Measurements from ENCODE around the gene SGSM2. TPM values are rescaled to one million over a fixed set of nuclear protein-coding genes. Genes with fewer than 3 reads are reported as not detected.
A peak's percentile ranks its signal among the peaks of the same experiment; 100 is the strongest.

Gene SGSM2
- total and polyA plus RNA-seq, 2 of the 13 experiments (the other 11 are each of a cell fraction or from before 2014, with no cell fraction given): 30.4 to 51.3 TPM

- TF ChIP-seq NR2F6 (IDR thresholded peaks at IDR 0.05) (no peak), NR2F6 (CRISPR knock-in tag; IDR thresholded peaks at IDR 0.05) (peak; percentile 50; the same call in 1 of the 2 replicates), ZFP82 (CRISPR knock-in tag; IDR thresholded peaks at IDR 0.05; ENCODE audit: borderline replicate concordance) (no peak), E2F1 (CRISPR knock-in tag; IDR thresholded peaks at IDR 0.05) (peak; percentile 90), ZNF703 (CRISPR knock-in tag; IDR thresholded peaks at IDR 0.05; ENCODE audit: borderline replicate concordance) (no peak; the same call in 1 of the 2 replicates), ZNF747 (CRISPR knock-in tag; IDR thresholded peaks at IDR 0.05; ENCODE audit: borderline replicate concordance) (no peak), ZNF761 (CRISPR knock-in tag; conservative IDR thresholded peaks at IDR 0.05) (peak; percentile 82), ETV6 (CRISPR knock-in tag; conservative IDR thresholded peaks at IDR 0.05) (0 out of 2 replicates have a peak, but pooled peaks have one; percentile 11), HCFC1 (IDR thresholded peaks at IDR 0.05; ENCODE audit: low read depth, low read length) (peak; percentile 68), BHLHE40 (IDR thresholded peaks at IDR 0.05; ENCODE audit: low read length) (peak; percentile 63), ZNF503 (CRISPR knock-in tag; IDR thresholded peaks at IDR 0.05) (no peak; the same call in 1 of the 2 replicates), GABPA (IDR thresholded peaks at IDR 0.05; ENCODE audit: low read depth, low read length) (peak; percentile 99), GABPA (CRISPR knock-in tag; IDR thresholded peaks at IDR 0.05; ENCODE audit: low read depth) (peak; percentile 99), ZFX (CRISPR knock-in tag; IDR thresholded peaks at IDR 0.05; ENCODE audit: low read depth) (peak; percentile 92), ELF3 (CRISPR knock-in tag; IDR thresholded peaks at IDR 0.05) (peak; percentile 73), GTF2F1 (IDR thresholded peaks at IDR 0.05; ENCODE audit: low read length) (no peak), ZBTB33 (CRISPR knock-in tag; IDR thresholded peaks at IDR 0.05) (0 out of 2 replicates have a peak, but pooled peaks have one; percentile 5), MTF2 (CRISPR knock-in tag; IDR thresholded peaks at IDR 0.05; ENCODE audit: borderline replicate concordance) (no peak)
- TF ChIP-seq, protein P1, sequence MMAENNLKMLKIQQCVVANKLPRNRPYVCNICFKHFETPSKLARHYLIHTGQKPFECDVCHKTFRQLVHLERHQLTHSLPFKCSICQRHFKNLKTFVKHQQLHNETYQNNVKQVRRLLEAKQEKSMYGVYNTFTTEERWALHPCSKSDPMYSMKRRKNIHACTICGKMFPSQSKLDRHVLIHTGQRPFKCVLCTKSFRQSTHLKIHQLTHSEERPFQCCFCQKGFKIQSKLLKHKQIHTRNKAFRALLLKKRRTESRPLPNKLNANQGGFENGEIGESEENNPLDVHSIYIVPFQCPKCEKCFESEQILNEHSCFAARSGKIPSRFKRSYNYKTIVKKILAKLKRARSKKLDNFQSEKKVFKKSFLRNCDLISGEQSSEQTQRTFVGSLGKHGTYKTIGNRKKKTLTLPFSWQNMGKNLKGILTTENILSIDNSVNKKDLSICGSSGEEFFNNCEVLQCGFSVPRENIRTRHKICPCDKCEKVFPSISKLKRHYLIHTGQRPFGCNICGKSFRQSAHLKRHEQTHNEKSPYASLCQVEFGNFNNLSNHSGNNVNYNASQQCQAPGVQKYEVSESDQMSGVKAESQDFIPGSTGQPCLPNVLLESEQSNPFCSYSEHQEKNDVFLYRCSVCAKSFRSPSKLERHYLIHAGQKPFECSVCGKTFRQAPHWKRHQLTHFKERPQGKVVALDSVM (CRISPR knock-in tag; IDR thresholded peaks at IDR 0.05): 0 out of 2 replicates have a peak, but pooled peaks have one; percentile 33
Observed at GRCh38 chr17:2336215-2336851, 968 bp upstream of the SGSM2 start, which contains the start of gene TSR1 (continued).

Measured in HepG2 (cell line).